D721Med (cell line): ENCODE data around the gene SERPINE1.
"Not testable (repeated sequence)": the region's sequence is repeated elsewhere in the genome, so short reads cannot be mapped to it uniquely, and the experiment has no call there.

Source experiments
- DNase-seq: peaks from one replicate; pipeline ENCODE4 v3.0.0; 2011; ENCODE audit warnings: low spot score; ENCODE audit not compliant: insufficient read length
- FAIRE-seq: peaks from 2 replicates; lab custom pipeline; 2011; peaks lifted over from hg19 to GRCh38; lab: Jason Lieb, UNC
- TF ChIP-seq, protein P1 (sequence below): IDR thresholded peaks from 2 replicates; pipeline ENCODE4 v1.5.1; 2012; ENCODE audit warnings: mild to moderate bottlenecking, control low read depth; ENCODE audit not compliant: insufficient read depth; ENCODE audit errors: missing control alignments

Gene SERPINE1

GRCh38 chr7:101125989-101126650, 784 bp upstream of the SERPINE1 start:
- FAIRE-seq (no peak), DNase-seq (no peak)
- TF ChIP-seq, protein P1, sequence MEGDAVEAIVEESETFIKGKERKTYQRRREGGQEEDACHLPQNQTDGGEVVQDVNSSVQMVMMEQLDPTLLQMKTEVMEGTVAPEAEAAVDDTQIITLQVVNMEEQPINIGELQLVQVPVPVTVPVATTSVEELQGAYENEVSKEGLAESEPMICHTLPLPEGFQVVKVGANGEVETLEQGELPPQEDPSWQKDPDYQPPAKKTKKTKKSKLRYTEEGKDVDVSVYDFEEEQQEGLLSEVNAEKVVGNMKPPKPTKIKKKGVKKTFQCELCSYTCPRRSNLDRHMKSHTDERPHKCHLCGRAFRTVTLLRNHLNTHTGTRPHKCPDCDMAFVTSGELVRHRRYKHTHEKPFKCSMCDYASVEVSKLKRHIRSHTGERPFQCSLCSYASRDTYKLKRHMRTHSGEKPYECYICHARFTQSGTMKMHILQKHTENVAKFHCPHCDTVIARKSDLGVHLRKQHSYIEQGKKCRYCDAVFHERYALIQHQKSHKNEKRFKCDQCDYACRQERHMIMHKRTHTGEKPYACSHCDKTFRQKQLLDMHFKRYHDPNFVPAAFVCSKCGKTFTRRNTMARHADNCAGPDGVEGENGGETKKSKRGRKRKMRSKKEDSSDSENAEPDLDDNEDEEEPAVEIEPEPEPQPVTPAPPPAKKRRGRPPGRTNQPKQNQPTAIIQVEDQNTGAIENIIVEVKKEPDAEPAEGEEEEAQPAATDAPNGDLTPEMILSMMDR, result no peak

- DNase-seq (no peak), FAIRE-seq (no peak)
- TF ChIP-seq, protein P1, result no peak
Observed at GRCh38 chr7:101127460-101128039, 646 bp downstream of the SERPINE1 start.

DNA sequence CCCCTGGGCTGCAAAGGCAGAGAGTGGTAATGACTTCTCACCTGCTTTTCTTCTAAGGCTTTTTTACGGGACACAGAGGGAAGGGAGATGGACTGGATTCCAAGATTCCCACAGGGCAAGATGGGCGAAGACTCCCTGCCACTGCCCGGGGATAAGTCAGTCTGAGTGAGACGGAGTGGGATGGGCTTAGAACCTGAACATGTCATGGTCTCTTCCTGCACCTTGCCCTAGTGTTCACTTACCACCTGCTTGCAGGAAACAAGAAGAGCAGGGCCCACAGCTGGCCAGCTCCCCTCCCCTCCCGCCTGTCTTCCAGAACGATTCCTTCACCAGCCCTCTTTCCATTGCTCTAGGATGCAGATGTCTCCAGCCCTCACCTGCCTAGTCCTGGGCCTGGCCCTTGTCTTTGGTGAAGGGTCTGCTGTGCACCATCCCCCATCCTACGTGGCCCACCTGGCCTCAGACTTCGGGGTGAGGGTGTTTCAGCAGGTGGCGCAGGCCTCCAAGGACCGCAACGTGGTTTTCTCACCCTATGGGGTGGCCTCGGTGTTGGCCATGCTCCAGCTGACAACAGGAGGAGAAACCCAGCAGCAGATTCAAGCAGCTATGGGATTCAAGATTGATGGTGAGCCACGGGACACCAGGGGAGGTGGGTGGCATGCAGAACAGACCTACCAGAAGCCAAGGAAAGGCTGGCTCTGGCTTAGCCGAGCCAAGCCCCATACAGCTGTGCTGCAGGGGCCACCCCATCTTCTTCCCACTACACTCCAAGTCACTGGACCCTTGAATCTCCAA, 1.3 kb downstream of the SERPINE1 start:
- no peak for FAIRE-seq
- no peak for DNase-seq
- TF ChIP-seq, protein P1, result no peak

- no peak for FAIRE-seq
- DNase-seq, result no peak
- TF ChIP-seq, protein P1, result no peak
Observed at GRCh38 chr7:101129603-101130117, 2.8 kb downstream of the SERPINE1 start.

DNA sequence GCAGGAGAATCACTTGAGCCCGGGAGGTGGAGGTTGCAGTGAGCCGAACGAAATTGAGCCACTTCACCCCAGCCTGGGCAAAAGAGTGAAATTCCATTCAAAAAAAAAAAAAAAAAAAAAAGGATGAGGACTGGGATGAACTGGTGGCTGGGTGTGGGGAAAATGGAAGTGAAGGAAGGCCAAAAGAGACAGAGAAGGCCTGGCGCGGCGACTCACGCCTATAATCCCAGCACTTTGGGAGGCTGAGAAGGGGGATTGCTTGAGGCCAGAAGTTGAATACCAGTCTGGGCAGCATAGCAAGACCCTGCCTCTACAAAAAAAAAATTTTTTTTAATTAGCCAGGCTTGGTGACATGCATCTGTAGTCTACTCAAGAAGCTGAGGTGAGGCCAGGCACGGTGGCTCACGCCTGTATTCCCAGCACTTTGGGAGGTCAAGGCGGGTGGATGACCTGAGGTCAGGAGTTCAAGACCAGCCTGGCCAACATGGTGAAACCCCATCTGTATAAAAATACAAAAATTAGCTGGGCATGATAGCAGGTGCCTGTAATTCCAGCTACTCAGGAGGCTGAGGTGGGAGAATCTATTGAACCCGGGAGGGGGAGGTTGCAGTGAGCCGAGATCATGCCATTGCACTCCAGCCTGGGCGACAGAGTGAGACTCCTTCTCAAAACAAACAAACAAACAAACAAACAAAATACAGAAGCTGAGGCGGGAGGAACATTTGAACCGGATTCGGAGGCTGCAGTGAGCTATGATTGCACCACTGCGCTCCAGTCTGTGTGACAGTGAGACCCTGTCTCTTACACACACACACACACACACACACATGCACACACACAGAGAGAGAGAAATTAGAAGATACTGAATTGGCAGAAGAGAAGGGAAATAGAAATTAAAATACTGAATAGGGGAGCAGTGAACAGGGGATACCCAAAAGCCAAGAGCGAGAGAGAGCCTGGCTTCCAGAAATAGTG, 6.0 kb downstream of the SERPINE1 start:
- not testable (repeated sequence) for FAIRE-seq, DNase-seq

- DNase-seq (no peak), FAIRE-seq (no peak)
- TF ChIP-seq, protein P1, result no peak
Observed at GRCh38 chr7:101133621-101134398, 6.9 kb downstream of the SERPINE1 start.
